Measurements from ENCODE around the gene ONECUT2.

Gene ONECUT2

DNA sequence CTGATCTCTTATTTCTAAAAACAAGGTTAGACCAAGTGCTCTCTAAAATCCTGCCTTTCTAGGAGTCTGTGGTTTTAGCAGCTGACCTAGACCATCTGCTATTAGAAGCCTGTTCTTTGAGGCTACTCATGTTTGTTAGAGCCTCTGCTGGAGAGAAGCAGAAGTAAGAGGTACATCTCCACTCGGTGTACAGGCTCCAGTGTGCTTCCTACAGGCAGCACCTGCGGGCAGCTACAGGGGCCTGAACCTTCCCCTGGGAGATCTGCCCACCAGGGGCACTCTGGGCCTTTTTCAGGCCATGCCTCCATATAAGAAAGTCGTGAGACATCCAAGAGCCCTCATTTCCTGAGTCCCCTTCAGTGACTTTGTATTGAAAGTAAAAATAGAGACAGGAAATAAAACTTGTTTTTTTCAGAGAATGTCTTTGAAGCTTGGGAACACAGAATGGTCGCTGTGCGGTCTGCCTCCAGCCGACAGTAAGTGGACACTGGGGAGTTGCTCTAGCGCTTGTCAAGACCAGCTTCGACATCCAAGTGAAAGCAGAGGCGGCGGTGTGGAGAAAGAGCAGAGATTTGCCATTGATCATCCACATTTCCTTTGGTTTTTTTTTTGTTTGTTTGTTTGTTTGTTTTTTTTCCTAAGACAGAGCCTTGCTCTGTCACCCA is 31.7 kb downstream of the ONECUT2 start:
- H4K20me1 ChIP-seq (ENCODE audit: insufficient read depth, low read length): no peaks in the 10 kb centered on the region
- H3K79me2 ChIP-seq (ENCODE audit: insufficient read depth, low read length): no peaks in the 10 kb centered on the region
- H3K9ac ChIP-seq (ENCODE audit: low read depth, low read length): no peak overlapping the region
- DNase-seq (no peak), ATAC-seq (ENCODE audit: insufficient read depth, low read depth) (no peak)
- no peak overlapping the region for H3K4me3 ChIP-seq (ENCODE audit: low read depth in 1 of 2, low read length in 2 of 2)
- no peaks in the 10 kb centered on the region for H3K4me1 ChIP-seq (ENCODE audit: insufficient read depth, low read length)
- no peak overlapping the region for H3K27ac ChIP-seq (ENCODE audit: low read length)
- peaks cover 2% of the 10 kb centered on the region for H3K27me3 ChIP-seq (ENCODE audit: insufficient read depth, low read length, poor library complexity)
- no peak overlapping the region for H2AFZ ChIP-seq (ENCODE audit: low read depth, low read length)
- no peaks in the 10 kb centered on the region for H3K9me3 ChIP-seq (ENCODE audit: insufficient read depth, low read length, severe bottlenecking)
- TF ChIP-seq EZH2 (IDR thresholded peaks at IDR 0.05; ENCODE audit: borderline replicate concordance, low read depth, low read length, severe bottlenecking): no peak
- TF ChIP-seq, protein P1, sequence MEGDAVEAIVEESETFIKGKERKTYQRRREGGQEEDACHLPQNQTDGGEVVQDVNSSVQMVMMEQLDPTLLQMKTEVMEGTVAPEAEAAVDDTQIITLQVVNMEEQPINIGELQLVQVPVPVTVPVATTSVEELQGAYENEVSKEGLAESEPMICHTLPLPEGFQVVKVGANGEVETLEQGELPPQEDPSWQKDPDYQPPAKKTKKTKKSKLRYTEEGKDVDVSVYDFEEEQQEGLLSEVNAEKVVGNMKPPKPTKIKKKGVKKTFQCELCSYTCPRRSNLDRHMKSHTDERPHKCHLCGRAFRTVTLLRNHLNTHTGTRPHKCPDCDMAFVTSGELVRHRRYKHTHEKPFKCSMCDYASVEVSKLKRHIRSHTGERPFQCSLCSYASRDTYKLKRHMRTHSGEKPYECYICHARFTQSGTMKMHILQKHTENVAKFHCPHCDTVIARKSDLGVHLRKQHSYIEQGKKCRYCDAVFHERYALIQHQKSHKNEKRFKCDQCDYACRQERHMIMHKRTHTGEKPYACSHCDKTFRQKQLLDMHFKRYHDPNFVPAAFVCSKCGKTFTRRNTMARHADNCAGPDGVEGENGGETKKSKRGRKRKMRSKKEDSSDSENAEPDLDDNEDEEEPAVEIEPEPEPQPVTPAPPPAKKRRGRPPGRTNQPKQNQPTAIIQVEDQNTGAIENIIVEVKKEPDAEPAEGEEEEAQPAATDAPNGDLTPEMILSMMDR (IDR thresholded peaks at IDR 0.05; ENCODE audit: borderline replicate concordance, extremely low read depth, low read length, poor library complexity, severe bottlenecking): no peak
- H3K36me3 ChIP-seq (ENCODE audit: insufficient read depth, low read length): no peaks in the 10 kb centered on the region
- H3K4me2 ChIP-seq (ENCODE audit: insufficient read depth, low read length): no peak overlapping the region

GRCh38 chr18:57469884-57470283 is 34.7 kb downstream of the ONECUT2 start:
- Histone ChIP-seq H3K9me3 (ENCODE audit: insufficient read depth, low read length, severe bottlenecking) (no peaks in the 10 kb centered on the region), H3K79me2 (ENCODE audit: insufficient read depth, low read length) (no peaks in the 10 kb centered on the region), H3K27ac (ENCODE audit: low read length) (no peak overlapping the region), H3K4me2 (ENCODE audit: insufficient read depth, low read length) (no peak overlapping the region), H3K4me1 (ENCODE audit: insufficient read depth, low read length) (no peaks in the 10 kb centered on the region), H3K9ac (ENCODE audit: low read depth, low read length) (no peak overlapping the region), H3K27me3 (ENCODE audit: insufficient read depth, low read length, poor library complexity) (peaks cover 8% of the 10 kb centered on the region), H3K4me3 (ENCODE audit: low read depth in 1 of 2, low read length in 2 of 2) (no peak overlapping the region), H4K20me1 (ENCODE audit: insufficient read depth, low read length) (no peaks in the 10 kb centered on the region), H3K36me3 (ENCODE audit: insufficient read depth, low read length) (no peaks in the 10 kb centered on the region), H2AFZ (ENCODE audit: low read depth, low read length) (no peak overlapping the region)
- DNase-seq (no peak), ATAC-seq (ENCODE audit: insufficient read depth, low read depth) (no peak)
- TF ChIP-seq EZH2 (IDR thresholded peaks at IDR 0.05; ENCODE audit: borderline replicate concordance, low read depth, low read length, severe bottlenecking): no peak
- TF ChIP-seq, protein P1 (IDR thresholded peaks at IDR 0.05; ENCODE audit: borderline replicate concordance, extremely low read depth, low read length, poor library complexity, severe bottlenecking): no peak

GRCh38 chr18:57475408-57475807 is 40.2 kb downstream of the ONECUT2 start:
- DNase-seq (no peak), ATAC-seq (ENCODE audit: insufficient read depth, low read depth) (no peak)
- Histone ChIP-seq H3K9ac (ENCODE audit: low read depth, low read length) (no peak overlapping the region), H2AFZ (ENCODE audit: low read depth, low read length) (no peak overlapping the region), H3K9me3 (ENCODE audit: insufficient read depth, low read length, severe bottlenecking) (no peaks in the 10 kb centered on the region), H3K27me3 (ENCODE audit: insufficient read depth, low read length, poor library complexity) (peaks cover 11% of the 10 kb centered on the region), H3K4me2 (ENCODE audit: insufficient read depth, low read length) (no peak overlapping the region), H3K4me3 (ENCODE audit: low read depth in 1 of 2, low read length in 2 of 2) (no peak overlapping the region), H3K79me2 (ENCODE audit: insufficient read depth, low read length) (no peaks in the 10 kb centered on the region), H4K20me1 (ENCODE audit: insufficient read depth, low read length) (no peaks in the 10 kb centered on the region), H3K4me1 (ENCODE audit: insufficient read depth, low read length) (no peaks in the 10 kb centered on the region), H3K36me3 (ENCODE audit: insufficient read depth, low read length) (no peaks in the 10 kb centered on the region), H3K27ac (ENCODE audit: low read length) (no peak overlapping the region)
- no peak for TF ChIP-seq EZH2 (IDR thresholded peaks at IDR 0.05; ENCODE audit: borderline replicate concordance, low read depth, low read length, severe bottlenecking)
- TF ChIP-seq, protein P1 (IDR thresholded peaks at IDR 0.05; ENCODE audit: borderline replicate concordance, extremely low read depth, low read length, poor library complexity, severe bottlenecking): no peak

Measured in DND-41 (cell line).